ENCODE measurements around the gene AGAP1.

AGAP1 gene

DNA sequence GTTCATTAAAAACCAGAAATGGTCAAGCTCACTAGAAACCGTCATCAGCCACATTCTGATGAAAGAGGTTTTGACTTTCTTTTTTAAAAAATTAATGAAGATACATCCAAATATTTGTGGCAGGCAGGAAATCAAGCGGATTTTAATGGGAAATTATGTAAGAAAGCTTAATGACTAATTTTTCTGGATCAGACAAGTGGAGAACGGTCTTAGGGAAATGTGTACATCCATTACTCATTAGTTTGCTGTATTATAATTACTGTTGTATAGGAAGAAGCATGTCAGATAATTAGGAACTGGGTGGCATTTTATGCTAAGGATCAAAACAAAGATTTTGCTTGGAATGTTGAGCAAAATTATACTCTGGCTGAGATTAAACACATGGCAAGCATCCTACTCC, 39.4 kb downstream of the AGAP1 start:
- DNase-seq (ENCODE audit: low spot score): no peak

DNA sequence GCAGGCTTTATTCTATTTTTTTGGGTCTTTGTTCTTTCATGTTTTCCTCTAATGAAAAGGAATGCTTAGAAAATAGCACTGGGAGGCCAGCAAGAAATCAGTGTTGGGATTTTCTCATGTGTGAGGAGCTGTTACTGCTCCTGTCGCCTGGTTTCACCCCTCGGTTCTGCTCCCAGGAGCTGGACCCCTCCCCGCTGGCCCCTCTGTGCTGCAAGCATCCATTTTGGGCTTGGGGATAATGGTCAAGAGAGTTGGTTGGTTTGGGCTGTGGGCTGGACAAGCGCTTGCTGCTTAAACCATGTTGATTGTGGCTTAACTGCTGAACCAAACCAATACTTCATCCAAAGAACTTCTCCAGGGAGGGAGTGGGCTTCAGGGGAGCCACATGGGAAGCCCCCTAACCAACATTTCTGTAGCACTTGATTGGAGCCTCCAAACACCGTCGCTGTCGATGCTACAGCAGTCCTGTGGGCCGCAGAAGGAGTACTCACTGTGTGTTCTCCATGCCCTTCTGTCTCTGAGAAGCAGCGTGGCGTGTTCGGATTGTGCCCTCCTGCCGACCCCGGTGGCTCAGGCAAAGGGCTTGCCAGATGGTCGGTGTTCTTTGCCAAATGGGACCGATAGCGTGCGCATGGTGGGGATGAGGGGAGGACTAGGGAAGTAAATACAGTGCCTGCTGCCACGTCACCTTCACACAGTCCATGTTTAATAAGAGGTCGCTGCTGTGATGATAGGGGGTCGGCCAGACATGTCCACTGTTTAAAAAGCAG, 40.0 kb downstream of the AGAP1 start:
- DNase-seq (ENCODE audit: low spot score): no peak

DNA sequence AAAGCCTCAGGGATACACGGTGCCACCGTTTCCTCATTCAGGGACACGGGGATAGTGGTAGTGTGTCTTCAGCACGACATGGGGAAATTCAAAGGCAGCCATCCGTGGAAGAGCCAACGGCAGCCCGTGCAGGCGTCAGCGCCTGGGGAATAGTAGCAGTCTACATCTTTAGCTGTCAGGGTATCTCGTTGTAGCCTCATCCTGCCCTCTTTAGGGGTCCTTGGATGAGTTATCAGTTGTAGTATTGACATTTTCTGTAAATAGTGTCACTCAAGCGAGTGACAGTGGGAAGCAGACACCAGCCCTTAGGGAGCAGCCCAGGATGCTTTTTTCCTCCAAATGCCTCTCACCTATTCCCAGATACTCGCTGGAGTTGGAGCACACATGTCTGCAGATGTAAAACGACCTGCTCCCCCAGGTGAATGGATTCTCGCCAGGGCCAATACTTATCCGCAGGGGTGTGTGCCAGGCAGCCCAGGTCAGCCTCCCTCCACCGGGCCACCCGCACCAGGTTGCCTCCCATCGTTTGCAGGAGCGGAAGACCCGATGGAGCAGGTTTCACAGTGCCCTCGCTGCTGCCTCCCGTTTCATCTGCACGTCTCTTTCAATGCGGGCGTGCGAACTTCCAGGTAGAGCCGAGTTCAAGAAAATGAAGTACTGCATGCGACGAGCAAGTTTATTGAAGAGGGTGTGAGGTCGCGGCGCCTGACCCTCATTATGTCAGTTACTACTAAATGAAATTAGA, 41.0 kb downstream of the AGAP1 start:
- no peak for DNase-seq (ENCODE audit: low spot score)

DNA sequence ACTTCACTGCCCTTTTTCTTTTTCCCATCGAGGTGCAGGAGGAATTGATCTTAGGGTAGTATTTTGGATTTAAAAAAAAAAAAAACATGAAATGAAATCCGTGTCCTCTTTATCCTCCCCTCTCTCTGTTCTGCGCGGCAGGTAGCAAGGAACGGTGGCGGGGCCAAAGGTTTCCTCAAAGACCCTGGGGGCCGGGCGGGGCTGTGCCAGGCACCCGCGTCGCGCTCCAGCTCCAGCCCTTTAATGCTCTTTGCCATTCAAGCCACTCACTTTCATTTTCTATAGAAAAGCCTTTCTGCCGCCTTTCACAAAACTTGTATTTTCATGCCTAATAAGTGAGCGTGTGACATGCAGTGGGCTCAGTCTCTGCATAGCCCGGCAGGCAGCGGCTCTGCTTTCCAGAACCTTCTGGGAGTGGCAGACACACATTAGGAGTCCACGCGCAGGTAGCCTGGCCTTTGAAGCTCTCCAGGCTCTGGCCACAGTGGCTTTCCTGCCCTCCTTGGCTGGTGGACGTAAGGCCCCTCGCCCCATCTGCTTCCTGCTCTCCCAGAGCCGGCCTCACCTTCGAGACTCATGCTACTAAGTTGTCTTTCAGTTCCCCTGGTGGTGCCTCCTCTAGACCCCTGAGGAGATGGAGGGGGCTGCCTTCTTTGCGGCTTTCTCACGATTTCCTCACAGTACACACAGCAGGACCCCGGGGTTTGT, 41.7 kb downstream of the AGAP1 start:
- no peak for DNase-seq (ENCODE audit: low spot score)

DNA sequence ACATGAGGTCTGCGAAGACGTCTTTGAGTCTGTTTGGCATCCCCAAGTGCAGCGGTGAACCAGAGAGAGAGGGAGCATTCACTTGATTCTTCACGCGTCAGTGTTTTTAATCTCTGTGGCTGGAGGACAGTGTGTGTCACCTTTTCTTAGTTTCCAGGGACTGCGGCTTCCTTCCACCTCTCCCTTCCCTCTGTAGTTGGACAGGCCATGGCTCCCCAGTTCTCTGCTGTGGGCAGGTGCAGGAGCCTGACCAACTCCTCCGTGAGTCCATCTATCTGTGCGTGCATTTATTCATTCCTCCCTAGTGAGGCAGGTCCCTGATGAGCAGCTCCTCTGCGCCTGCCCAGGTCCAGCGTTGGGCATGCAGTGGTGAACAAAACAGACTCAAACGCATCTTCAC, 42.9 kb downstream of the AGAP1 start:
- DNase-seq (ENCODE audit: low spot score): no peak

DNA sequence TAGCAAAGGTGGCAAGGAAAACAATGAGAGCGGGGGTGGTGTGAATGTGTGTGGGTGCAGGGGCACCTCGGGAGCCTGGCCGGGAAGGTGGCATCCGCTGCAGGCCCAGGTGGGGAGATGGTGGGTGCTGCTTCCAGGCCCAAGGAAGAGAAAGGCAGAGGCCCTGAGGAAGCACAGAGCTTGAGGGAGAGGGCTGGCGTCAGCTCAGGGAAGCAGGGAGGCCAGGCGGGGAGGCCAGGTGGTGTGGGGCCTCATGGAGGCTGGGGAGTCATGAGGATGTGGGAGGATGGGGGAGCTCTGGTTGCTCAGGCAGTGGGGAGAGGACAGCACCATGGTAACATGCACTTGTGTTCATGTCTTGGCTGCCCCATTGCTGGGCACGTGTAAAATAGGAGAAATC, 43.3 kb downstream of the AGAP1 start:
- DNase-seq (ENCODE audit: low spot score): no peak

DNA sequence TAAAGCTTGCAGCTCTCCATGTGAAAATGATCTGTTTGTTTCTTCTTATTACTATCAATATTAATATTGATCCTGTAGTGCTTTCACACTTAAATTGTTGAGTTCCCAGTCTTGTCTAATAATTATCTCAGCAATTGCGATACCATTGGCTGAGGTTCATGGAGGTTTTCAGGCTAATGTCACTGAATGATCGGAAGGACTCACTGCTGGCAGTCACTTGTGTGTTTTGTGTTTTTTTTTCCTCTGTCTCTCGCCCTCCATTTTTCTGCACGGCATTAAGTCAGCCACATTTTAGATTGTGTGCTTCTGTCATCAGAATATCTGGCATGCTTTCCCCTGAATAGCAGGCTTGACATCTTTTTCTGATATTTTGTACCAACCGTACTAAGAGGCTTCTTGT, 43.7 kb downstream of the AGAP1 start:
- no peak for DNase-seq (ENCODE audit: low spot score)

DNA sequence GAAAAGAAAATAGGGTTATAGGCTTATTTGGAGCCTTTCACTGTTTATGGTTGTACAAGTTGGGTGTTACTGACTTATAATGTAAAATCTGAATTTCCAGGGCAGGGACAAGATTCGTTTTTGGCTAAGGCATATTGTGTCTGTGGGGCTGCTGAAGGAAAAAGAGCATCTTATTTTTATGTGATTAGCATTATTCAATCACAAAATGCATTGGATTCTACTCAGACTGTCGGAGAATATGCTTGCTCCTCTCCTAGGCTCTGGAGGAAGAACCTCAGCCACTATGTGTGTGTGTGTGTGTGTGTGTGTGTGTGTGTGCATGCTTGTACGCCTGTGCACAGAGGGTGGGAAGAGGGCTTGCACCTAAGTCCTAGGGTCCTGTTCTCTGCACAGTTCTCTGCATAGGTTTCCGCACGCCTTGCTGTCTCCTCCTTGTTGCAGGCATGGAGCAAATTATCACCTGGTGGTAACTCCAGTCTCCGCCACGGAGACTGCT, 44.3 kb downstream of the AGAP1 start:
- no peak for DNase-seq (ENCODE audit: low spot score)

DNA sequence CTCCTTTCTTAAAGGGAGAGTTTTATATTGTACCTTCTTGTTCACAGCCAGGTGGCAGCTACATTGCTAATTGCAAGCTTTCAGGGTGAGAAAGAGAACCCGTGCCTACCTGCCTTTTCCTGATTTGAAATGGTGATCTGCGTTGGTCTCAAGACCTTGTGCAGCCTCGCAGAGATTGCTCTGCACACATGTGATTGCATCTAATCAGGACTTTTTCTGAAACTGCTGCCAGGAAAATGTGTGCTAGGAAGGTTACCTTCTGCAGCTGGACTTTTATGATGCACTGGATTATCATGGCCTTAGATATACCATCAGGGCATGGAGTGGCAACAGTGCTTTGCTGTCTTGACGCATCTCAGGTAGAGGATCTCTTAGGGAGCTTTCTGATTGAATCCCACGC, 45.1 kb downstream of the AGAP1 start:
- DNase-seq (ENCODE audit: low spot score): no peak

DNA sequence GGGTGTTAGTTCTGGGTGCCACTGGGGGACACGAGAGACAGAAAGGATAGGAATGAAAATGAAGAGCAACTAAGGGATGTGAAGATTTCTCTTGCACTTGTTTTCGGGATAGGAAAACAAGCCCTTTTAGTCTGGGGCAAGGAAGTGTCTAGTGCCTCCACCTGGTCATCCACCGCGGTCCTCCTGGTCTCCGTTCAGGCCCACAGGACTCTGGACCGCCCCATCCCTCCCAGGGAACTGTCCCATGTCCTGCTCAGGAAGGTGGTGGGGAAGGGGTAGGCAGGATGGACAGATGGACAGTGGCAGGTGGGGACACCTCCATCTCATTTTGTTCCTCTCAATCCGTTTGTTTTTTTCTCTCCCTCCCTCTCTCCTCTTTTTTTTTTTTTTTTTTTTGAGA, 45.9 kb downstream of the AGAP1 start:
- DNase-seq (ENCODE audit: low spot score): no peak

DNA sequence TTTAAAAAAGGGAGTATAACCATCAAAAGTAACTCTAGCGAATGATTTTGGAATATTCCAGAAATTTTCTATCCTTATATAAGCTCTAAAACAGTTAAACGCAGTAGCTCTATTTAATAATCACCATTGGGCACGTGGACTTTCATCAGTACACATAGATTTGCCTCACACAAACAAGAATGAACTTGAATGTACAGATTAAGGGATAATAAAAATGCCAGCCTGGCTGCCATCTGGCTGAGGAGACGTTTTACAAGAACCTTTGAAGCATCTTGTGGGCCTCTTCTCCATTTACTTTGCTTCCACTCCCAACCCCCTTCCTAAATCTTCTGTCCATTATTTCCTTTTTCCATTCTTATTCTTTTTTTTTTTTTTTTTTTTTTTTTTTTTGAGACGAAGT, 47.2 kb downstream of the AGAP1 start:
- DNase-seq (ENCODE audit: low spot score): no peak

DNA sequence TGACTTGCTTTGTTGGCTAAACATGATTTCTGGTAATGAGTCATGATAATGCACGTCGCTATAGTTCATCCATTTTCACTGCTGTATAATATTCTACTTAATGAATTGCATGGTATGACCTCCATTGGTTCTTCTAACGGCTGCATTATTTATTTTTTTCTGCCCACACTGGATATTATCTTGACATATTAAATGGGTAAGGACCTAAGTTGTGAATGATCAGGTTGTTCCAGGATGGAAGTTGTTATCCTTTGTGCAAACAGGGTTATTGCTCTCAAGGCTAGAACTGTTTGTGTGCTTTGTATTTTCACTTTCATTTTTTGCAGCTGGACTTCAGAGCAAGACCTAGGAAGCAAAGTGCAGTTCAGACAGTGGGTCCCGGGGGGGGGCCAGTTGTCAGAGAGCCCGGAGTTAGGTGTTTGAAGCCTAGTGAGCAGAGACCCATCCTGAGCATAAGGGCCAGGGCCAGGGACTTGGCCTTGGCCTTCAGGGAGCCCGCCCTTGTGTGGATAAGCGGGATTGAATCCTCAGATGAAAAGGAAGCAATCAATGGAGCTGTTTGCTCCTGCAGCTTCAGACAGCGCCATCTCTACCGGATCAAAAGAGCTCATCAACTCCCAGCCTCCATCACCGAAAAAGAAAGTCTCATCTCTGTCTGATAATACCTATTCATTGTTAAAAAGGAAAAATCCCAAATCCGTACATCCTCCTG, 48.2 kb downstream of the AGAP1 start:
- DNase-seq (ENCODE audit: low spot score): no peak

DNA sequence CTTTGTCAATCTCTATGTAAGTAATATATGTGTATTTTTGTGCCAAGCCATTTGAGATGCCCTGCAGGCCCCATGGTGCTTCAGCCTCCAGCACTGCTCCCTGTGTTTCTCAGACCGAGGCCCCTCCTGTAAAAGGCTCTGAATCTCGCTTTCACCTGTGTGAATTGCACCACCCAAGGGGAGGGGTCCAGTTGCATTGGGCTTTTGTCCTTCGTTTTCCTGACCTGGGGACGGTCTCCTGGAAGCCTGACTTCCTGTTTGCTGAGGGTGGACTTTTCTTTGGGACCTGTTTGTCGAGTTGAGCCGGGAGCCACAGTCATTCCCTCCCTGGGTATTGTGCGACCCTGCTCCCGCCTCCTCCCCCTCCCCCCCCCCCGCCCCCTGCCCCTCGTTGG, 48.9 kb downstream of the AGAP1 start:
- no peak for DNase-seq (ENCODE audit: low spot score)

DNA sequence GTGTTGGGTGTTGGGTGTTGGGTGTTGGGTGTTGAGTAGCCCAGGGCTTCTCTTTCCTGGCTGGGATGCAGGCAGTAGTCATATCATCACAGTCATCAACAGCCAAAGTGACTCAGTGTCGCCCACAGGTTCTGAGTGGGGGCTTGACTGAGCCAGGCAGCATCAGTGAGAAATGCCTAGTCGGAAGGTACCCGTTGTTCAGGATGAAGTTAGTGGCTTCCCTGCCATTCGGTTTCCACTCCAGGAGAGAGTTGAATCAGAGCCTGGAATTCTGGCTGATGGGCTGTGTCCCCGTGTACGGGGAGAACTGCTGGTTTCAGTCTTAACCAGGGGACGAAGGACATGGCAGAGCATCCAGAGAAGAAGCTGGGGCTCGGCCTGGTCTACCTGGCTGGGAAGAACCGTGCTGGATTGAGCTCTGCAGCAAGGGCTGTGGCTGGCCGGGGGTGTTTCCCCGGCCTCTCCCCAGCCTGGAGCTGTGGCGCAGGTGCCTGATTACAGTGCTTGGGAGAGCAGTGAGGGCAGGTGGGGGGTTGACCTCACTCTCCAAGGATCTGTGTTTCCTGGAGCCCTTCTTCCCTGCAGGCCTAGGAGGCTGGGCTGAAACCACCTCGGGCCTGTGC, 49.4 kb downstream of the AGAP1 start:
- DNase-seq (ENCODE audit: low spot score): no peak

DNA sequence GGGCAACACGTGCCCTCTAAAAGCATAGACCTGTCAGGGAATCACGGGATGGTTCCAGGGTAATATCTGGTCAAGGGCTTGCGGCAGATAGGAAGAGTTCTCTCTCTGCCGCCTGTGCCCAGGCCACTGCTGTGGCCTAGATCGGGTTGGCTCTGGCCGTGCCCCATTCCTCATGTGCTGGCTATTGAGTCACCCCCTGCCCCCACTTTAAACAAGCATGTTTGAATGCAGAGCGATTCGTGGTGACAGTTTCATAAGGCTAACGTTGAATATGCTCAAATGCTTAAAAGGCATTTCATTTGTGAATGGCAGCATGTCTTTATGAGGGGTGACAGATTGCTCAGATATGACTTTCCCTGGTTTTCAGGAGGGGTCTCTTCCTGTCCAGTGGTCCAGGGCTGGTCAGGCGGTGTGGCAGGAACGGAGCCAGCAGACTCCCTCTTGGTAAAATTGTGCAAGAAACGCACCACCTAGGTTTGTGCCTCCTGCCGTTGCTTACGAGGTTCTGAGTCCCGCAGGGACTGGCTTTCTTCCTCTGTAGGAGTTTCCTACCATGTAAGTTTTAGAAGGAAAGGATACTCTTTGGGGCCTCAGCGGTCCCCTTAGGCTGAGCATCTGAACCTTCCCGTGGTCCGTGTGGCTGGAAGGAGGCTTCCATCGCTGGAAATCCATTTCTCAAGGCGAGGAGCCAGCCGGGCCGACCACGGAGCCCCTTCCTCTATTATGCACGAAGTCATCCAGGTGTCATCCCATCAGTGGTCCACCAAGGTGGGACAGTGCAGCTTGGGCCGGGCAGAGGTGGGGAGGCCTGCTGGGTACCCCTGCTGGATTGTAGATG, 50.2 kb downstream of the AGAP1 start:
- no peak for DNase-seq (ENCODE audit: low spot score)

DNA sequence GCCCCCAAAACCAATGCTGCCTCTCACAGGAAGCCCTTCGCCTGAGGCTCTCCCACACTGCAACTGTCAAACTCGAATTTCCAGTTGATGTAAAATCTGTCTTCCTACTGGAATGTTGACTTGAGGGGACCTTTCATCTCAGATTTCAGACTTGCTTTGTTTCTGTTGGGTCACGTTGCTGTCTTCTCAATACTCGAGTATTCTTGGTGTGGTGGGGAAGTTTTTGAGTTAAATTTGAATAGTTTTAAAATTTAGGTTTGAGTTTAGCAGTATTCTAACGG, 50.8 kb downstream of the AGAP1 start:
- no peak for DNase-seq (ENCODE audit: low spot score)

DNA sequence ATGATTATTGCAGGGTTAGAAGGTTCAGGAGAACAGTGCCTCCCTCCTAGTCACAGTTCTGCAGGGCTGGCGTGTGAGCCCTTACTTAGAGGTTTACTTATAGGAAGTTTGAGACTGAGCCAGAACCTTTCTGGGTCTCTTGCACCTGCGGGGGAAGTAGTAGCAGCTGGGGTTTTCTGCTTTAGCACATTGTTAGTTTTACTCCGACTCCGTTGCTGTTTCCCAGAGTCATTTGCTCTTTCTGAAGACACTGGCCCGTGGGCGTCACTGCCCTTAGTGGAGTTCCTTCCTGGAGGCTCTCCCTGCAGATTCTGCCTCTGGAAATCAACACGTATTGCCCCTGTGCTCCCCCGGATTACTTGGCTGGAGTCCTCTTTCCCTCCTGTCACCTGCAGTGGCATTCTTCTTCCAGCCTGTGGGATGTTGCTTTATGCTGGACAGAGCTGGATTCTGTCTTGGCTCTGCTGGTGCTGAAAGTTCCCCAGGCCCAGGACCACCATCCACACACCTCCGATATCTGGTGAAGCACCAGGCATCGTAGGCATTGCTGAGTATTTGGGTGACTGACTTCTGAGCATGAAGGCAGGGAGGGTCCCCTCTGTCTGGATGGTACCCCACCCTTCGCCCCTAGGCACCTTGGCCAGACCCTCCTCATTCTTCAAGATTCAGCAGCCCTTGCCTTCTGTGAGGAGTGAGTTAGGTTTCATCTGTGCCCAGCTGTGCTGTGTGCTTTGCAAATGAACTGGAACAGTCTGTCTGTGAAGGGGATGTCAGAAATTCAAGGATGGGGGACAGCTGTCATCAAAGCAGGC, 51.7 kb downstream of the AGAP1 start:
- no peak for DNase-seq (ENCODE audit: low spot score)

DNA sequence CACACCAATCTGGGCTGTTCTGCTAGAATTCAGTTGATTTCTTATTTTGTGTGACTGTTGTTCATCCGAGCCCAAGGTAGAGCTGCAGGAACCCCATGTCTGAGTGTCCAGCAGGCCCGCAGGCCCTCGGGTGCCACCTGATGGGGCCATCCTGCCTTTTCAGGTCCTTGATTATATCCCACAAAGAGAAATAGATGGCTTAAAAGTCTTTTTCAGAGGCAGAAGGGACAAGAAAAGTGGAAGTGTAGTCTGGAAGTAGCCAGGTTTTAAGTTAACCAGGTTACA, 52.2 kb downstream of the AGAP1 start:
- no peak for DNase-seq (ENCODE audit: low spot score)

DNA sequence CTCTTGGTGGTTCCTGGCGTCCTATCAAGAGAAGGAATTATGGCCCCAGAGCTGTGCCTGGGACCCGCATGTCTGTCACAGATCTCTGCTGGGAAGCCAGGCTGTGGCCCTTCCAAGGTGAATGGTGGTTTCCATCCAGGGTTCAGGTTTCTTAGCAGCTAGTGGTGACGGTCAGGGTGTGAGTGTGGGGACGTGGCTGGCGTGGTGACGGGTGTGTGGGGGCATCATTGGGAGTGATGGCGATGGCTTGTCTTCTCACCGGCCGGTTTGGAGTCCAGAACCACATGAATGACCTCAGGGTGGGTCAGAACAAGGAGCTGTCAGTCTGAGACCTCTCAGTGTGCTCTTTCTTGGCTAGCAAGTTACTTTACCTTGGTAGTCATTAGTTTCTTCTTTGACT, 52.6 kb downstream of the AGAP1 start:
- no peak for DNase-seq (ENCODE audit: low spot score)

DNA sequence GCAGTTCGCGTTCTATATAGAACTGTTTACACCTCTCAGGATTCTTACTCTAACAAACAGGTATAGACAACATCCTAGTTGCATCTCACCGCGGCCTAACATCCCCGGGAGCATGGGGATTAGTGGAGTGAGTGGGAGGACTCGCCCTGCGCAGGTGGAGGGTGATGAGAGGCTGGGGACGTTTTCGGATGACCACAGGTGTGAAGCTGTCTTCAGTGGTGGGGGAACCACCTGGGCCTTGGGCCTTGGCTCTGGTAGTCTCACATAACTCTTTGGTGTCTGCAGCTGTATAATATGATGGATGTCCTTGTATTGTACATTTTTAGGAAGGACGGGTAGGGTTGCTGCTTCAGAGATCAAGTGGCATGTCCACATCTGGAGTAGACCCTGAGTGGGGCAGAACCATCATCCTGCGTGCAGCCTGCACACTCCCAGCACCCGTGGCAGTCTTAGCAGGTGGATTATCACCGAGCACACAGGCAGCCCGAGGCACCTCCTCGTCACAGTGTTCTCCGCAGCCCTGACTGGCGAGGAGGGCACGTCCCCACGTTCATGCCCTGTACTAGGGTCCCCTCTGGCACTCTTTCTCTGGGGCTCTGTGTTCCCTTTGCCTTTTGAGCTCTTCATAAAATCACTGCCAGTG, 56.0 kb downstream of the AGAP1 start:
- DNase-seq (ENCODE audit: low spot score): no peak

Measured in left forelimb (tissue), 1 donor.